Astrocyte (in vitro differentiated cells and primary cell): Measurements from ENCODE around the gene SCRN1. TPM values are rescaled to one million over a fixed set of nuclear protein-coding genes. Genes with fewer than 3 reads are reported as not detected.

Experiments used
- DNase-seq: peaks from one replicate; pipeline ENCODE4 v3.0.0-alpha.2; 2010; ENCODE audit warnings: low read depth
- FAIRE-seq: peaks from 2 replicates; lab custom pipeline; 2011; peaks lifted over from hg19 to GRCh38; lab: Jason Lieb, UNC
- H2AFZ ChIP-seq: 2 replicates; pipeline ENCODE4 v1.6.0; 2012; ENCODE audit warnings: low read depth, low read length, inconsistent platforms
- H3K27ac ChIP-seq: 2 replicates; pipeline ENCODE4 v1.5.1; 2011; ENCODE audit warnings: low read depth, low read length, inconsistent platforms
- H3K27me3 ChIP-seq: 2 replicates; pipeline ENCODE4 v1.6.0; 2011; ENCODE audit warnings: low read length, inconsistent platforms; ENCODE audit not compliant: insufficient read depth
- H3K36me3 ChIP-seq: 2 replicates; pipeline ENCODE4 v1.5.1; 2011; ENCODE audit warnings: low read length, inconsistent platforms; ENCODE audit not compliant: insufficient read depth
- H3K4me1 ChIP-seq: 2 replicates; pipeline ENCODE4 v1.5.1; 2011; ENCODE audit warnings: low read length, inconsistent platforms; ENCODE audit not compliant: insufficient read depth
- H3K4me2 ChIP-seq: 2 replicates; pipeline ENCODE4 v1.6.0; 2012; ENCODE audit warnings: low read length, inconsistent platforms
- H3K4me3 ChIP-seq: 2 replicates; pipeline ENCODE4 v1.5.1; 2011; ENCODE audit warnings: low read depth, mild to moderate bottlenecking, low read length, inconsistent platforms; ENCODE audit not compliant: insufficient read depth
- H3K79me2 ChIP-seq: 2 replicates; pipeline ENCODE4 v1.6.0; 2012; ENCODE audit warnings: mild to moderate bottlenecking, low read length, inconsistent platforms; ENCODE audit not compliant: insufficient read depth
- H3K9ac ChIP-seq: 2 replicates; pipeline ENCODE4 v1.6.0; 2012; ENCODE audit warnings: mild to moderate bottlenecking, low read length, inconsistent platforms
- H3K9me3 ChIP-seq: 2 replicates; pipeline ENCODE4 v1.5.1; 2012; ENCODE audit warnings: low read depth, mild to moderate bottlenecking, low read length, inconsistent platforms; ENCODE audit not compliant: insufficient read depth
- H4K20me1 ChIP-seq: 2 replicates; pipeline ENCODE4 v1.6.0; 2012; ENCODE audit warnings: low read length, inconsistent platforms; ENCODE audit not compliant: insufficient read depth
- H3K27ac Mint-ChIP-seq: one replicate; pipeline ENCODE4 v1.8.0; 2021; ENCODE audit warnings: mild to moderate bottlenecking, mixed read lengths; ENCODE audit not compliant: unreplicated experiment
- H3K27me3 Mint-ChIP-seq: one replicate; pipeline ENCODE4 v1.8.0; 2021; ENCODE audit warnings: low read depth, mixed read lengths; ENCODE audit not compliant: unreplicated experiment
- H3K36me3 Mint-ChIP-seq: one replicate; pipeline ENCODE4 v1.8.0; 2021; ENCODE audit warnings: low read depth, mixed read lengths; ENCODE audit not compliant: unreplicated experiment
- H3K4me1 Mint-ChIP-seq: one replicate; pipeline ENCODE4 v1.8.0; 2021; ENCODE audit warnings: low read depth, mixed read lengths; ENCODE audit not compliant: unreplicated experiment
- H3K4me3 Mint-ChIP-seq: one replicate; pipeline ENCODE4 v1.8.0; 2021; ENCODE audit warnings: mild to moderate bottlenecking, moderate library complexity, mixed read lengths; ENCODE audit not compliant: unreplicated experiment
- H3K9me3 Mint-ChIP-seq: one replicate; pipeline ENCODE4 v1.8.0; 2021; ENCODE audit warnings: mild to moderate bottlenecking, mixed read lengths; ENCODE audit not compliant: unreplicated experiment
- EZH2 ChIP-seq: IDR thresholded peaks from 2 replicates; pipeline ENCODE4 v1.6.1; 2012; ENCODE audit warnings: mild to moderate bottlenecking, low read length, inconsistent platforms; ENCODE audit not compliant: insufficient read depth
- total RNA-seq: library from RNA; stranded (reverse); gene quantifications from 2 replicates; pipeline ENCODE4 v1.2.1, GENCODE V29; 2021
- TF ChIP-seq, protein P1 (sequence below): IDR thresholded peaks from 2 replicates; pipeline ENCODE4 v1.5.1; 2011; ENCODE audit warnings: low read depth, mild to moderate bottlenecking, inconsistent platforms, low read length, moderate library complexity; ENCODE audit not compliant: insufficient read depth

SCRN1 gene
- total RNA-seq, 1 donor from 2014 or later, result 116 TPM

DNA sequence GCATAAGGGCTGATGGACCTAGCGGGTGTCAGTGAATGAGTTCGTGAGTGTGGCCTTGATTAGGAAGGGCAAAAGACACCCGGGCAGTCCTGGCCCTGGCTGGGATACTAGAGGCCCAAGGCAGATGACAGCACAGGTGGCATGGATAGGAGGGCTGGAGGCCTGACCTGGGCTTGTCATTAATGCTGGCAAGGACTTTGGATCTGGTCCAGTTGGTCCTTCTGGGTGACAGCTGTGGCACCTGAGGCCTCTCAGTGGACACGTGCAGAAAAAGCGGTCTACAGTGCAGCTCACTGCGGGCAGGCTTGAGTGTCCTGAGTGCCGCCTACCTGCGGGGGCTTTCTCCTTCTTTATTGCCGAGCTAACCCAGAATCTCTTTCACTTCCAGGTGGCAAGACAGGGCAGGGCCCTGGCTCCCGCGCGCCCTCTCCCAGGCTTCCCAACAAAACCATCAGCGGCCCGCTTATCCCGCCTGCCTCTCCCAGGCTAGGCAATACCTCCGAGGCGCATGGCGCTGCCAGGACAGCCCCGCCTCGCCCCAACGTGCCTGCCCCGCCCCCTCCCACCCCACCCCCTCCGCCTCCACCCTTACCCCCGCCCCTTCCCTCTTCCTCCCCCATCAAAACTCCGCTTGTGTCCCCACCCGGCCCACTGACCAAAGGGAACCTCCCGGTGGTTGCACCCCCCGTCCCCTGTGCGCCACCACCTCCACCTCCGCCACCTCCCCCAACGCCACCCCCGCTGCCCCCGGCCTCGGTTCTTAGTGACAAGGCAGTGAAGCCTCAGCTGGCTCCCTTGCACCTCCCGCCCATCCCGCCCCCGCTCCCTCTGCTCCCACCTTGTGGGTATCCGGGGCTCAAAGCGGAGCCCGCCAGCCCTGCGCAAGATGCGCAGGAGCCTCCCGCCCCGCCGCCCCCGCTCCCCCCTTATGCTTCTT, 105.9 kb downstream of the SCRN1 start:
- TF ChIP-seq, protein P1, sequence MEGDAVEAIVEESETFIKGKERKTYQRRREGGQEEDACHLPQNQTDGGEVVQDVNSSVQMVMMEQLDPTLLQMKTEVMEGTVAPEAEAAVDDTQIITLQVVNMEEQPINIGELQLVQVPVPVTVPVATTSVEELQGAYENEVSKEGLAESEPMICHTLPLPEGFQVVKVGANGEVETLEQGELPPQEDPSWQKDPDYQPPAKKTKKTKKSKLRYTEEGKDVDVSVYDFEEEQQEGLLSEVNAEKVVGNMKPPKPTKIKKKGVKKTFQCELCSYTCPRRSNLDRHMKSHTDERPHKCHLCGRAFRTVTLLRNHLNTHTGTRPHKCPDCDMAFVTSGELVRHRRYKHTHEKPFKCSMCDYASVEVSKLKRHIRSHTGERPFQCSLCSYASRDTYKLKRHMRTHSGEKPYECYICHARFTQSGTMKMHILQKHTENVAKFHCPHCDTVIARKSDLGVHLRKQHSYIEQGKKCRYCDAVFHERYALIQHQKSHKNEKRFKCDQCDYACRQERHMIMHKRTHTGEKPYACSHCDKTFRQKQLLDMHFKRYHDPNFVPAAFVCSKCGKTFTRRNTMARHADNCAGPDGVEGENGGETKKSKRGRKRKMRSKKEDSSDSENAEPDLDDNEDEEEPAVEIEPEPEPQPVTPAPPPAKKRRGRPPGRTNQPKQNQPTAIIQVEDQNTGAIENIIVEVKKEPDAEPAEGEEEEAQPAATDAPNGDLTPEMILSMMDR, result no peak
- TF ChIP-seq EZH2, result peak; percentile 30
- Mint-ChIP-seq H3K36me3 (no peaks in the 10 kb centered on the region), H3K9me3 (no peaks in the 10 kb centered on the region), H3K27me3 (peaks cover 41% of the 10 kb centered on the region), H3K4me1 (no peaks in the 10 kb centered on the region), H3K27ac (peak overlapping the region; percentile 18), H3K4me3 (peak overlapping the region; percentile 20)
- no peak overlapping the region for H2AFZ ChIP-seq
- no peak overlapping the region for H3K9ac ChIP-seq
- H4K20me1 ChIP-seq, result no peaks in the 10 kb centered on the region
- DNase-seq (no peak), FAIRE-seq (no peak)
- no peaks in the 10 kb centered on the region for H3K4me1 ChIP-seq
- no peak overlapping the region for H3K27ac ChIP-seq
- H3K27me3 ChIP-seq, result peaks cover 3% of the 10 kb centered on the region
- no peaks in the 10 kb centered on the region for H3K9me3 ChIP-seq
- H3K79me2 ChIP-seq, result no peaks in the 10 kb centered on the region
- peak overlapping the region; percentile 53 for H3K4me2 ChIP-seq
- H3K4me3 ChIP-seq, result no peak overlapping the region
- H3K36me3 ChIP-seq, result no peaks in the 10 kb centered on the region

GRCh38 chr7:29882481-29882880, 107.1 kb downstream of the SCRN1 start:
- Mint-ChIP-seq H3K9me3 (no peaks in the 10 kb centered on the region), H3K36me3 (no peaks in the 10 kb centered on the region), H3K4me3 (no peak overlapping the region), H3K27me3 (peaks cover 38% of the 10 kb centered on the region), H3K27ac (no peak overlapping the region), H3K4me1 (no peaks in the 10 kb centered on the region)
- H3K27me3 ChIP-seq, result peaks cover 3% of the 10 kb centered on the region
- no peak overlapping the region for H2AFZ ChIP-seq
- H3K9me3 ChIP-seq, result no peaks in the 10 kb centered on the region
- no peak overlapping the region for H3K4me3 ChIP-seq
- no peaks in the 10 kb centered on the region for H3K36me3 ChIP-seq
- no peaks in the 10 kb centered on the region for H4K20me1 ChIP-seq
- DNase-seq (no peak), FAIRE-seq (no peak)
- no peak overlapping the region for H3K27ac ChIP-seq
- no peaks in the 10 kb centered on the region for H3K4me1 ChIP-seq
- H3K4me2 ChIP-seq, result no peak overlapping the region
- H3K79me2 ChIP-seq, result no peaks in the 10 kb centered on the region
- H3K9ac ChIP-seq, result no peak overlapping the region
- no peak for TF ChIP-seq EZH2
- TF ChIP-seq, protein P1, result no peak

DNA sequence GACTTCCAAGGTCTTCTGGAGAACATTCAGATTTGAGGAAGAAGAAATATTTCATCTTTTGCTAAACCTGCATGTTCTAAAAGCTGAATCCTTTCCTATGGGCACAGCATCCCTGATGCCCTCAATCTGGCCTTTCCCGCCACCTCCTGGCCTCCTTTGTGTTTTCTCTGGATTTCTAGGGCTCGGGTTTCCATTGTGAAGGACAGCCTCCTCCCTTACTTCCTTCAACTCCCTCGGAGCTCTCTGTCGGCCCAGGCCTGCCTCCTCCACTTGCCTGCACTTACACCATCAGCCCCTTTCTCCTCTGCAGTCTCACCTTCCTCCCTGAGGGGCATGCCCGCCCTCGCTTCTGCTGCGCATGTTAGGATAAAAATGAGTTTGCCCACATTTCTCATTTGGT, 107.9 kb downstream of the SCRN1 start:
- Mint-ChIP-seq H3K4me1 (no peaks in the 10 kb centered on the region), H3K9me3 (no peaks in the 10 kb centered on the region), H3K27ac (peak overlapping the region; percentile 5), H3K4me3 (no peak overlapping the region), H3K36me3 (no peaks in the 10 kb centered on the region), H3K27me3 (peaks cover 32% of the 10 kb centered on the region)
- H4K20me1 ChIP-seq, result no peaks in the 10 kb centered on the region
- H3K4me1 ChIP-seq, result no peaks in the 10 kb centered on the region
- H3K79me2 ChIP-seq, result no peaks in the 10 kb centered on the region
- no peak overlapping the region for H2AFZ ChIP-seq
- H3K27me3 ChIP-seq, result peaks cover 3% of the 10 kb centered on the region
- H3K9me3 ChIP-seq, result no peaks in the 10 kb centered on the region
- no peak overlapping the region for H3K4me3 ChIP-seq
- H3K36me3 ChIP-seq, result no peaks in the 10 kb centered on the region
- DNase-seq (no peak), FAIRE-seq (no peak)
- H3K9ac ChIP-seq, result no peak overlapping the region
- TF ChIP-seq EZH2, result no peak
- TF ChIP-seq, protein P1, result no peak
- H3K27ac ChIP-seq, result no peak overlapping the region
- H3K4me2 ChIP-seq, result no peak overlapping the region
